Thyroid gland (tissue), 4 donors: Measurements from ENCODE around the gene CHD1L.

Experiments
- POLR2A ChIP-seq, 2 donors: fragments of 450-650 bp; IDR thresholded peaks; one replicate each; pipeline ENCODE4 v1.6.1; 2017; ENCODE audit warnings: antibody characterized with exemption in 2 of 2, mild to moderate bottlenecking in 2 of 2, moderate library complexity in 1 of 2
- TF ChIP-seq, protein P1 (sequence below), 6 experiments: fragments of 200-600 bp in 3 of 6; fragments of 450-650 bp in 3 of 6; sonication (generic) in 3 of 6; IDR thresholded peaks; one replicate each; pipeline ENCODE4 v1.5.1; 2016 to 2019; ENCODE audit warnings: antibody characterized with exemption in 6 of 6, mild to moderate bottlenecking in 2 of 6, inconsistent platforms in 1 of 6, moderate library complexity in 1 of 6

DNA sequence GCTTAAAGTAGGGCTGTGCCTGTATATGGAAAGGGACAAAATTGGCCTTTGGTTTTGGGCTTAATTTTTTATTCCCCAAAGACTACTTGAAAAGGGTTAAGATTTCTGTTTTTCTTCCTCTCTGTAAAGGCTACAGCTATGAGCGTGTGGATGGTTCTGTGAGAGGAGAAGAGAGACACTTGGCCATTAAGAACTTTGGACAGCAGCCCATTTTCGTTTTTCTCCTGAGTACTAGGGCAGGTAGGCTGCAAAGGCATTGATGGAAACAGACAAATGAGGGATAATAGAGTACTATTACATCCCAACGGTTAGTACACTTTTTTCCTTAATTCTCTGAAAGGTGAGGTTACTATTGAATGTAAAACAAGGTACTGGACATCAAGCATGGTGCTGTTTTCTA is 29.6 kb downstream of the CHD1L start:
- TF ChIP-seq, protein P1, sequence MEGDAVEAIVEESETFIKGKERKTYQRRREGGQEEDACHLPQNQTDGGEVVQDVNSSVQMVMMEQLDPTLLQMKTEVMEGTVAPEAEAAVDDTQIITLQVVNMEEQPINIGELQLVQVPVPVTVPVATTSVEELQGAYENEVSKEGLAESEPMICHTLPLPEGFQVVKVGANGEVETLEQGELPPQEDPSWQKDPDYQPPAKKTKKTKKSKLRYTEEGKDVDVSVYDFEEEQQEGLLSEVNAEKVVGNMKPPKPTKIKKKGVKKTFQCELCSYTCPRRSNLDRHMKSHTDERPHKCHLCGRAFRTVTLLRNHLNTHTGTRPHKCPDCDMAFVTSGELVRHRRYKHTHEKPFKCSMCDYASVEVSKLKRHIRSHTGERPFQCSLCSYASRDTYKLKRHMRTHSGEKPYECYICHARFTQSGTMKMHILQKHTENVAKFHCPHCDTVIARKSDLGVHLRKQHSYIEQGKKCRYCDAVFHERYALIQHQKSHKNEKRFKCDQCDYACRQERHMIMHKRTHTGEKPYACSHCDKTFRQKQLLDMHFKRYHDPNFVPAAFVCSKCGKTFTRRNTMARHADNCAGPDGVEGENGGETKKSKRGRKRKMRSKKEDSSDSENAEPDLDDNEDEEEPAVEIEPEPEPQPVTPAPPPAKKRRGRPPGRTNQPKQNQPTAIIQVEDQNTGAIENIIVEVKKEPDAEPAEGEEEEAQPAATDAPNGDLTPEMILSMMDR (IDR thresholded peaks at IDR 0.05), result no peak
- TF ChIP-seq POLR2A (IDR thresholded peaks at IDR 0.05), result no peak
